GM18519 (cell line): Measurements from ENCODE around the gene NR4A3.
A peak's percentile ranks its signal among the peaks of the same experiment; 100 is the strongest.
"Not testable (repeated sequence)": the region's sequence is repeated elsewhere in the genome, so short reads cannot be mapped to it uniquely, and the experiment has no call there.

Source experiments
- ATAC-seq: cut with Tn5 transposase; IDR thresholded peaks from one replicate; pipeline ENCODE4 v1.9.1; 2021; ENCODE audit warnings: mild to moderate bottlenecking, moderate library complexity; ENCODE audit not compliant: unreplicated experiment, low FRiP score

Gene NR4A3

GRCh38 chr9:99821396-99822108 lies at the start of gene NR4A3:
Gene NR4A3 (plus strand): TSS chr9:99821885. CDS start chr9:99828043, 6,158 bp downstream.
- peak; percentile 25 for ATAC-seq

GRCh38 chr9:99773468-99774138 lies 48.1 kb upstream of the NR4A3 start:
- ATAC-seq, result no peak

GRCh38 chr9:99778308-99778707 lies 43.4 kb upstream of the NR4A3 start:
- no peak for ATAC-seq

- no peak for ATAC-seq
These were observed 42.8 kb upstream of the NR4A3 start for GRCh38 chr9:99778836-99779235.

- ATAC-seq, result no peak
These were observed 42.4 kb upstream of the NR4A3 start for GRCh38 chr9:99779277-99779676.

- ATAC-seq, result not testable (repeated sequence)
These were observed 39.3 kb upstream of the NR4A3 start for GRCh38 chr9:99782349-99782748.

GRCh38 chr9:99782962-99783718 lies 38.5 kb upstream of the NR4A3 start:
- ATAC-seq, result no peak

- no peak for ATAC-seq
These were observed 37.9 kb upstream of the NR4A3 start for GRCh38 chr9:99783799-99784198.

- no peak for ATAC-seq
These were observed 36.6 kb upstream of the NR4A3 start for GRCh38 chr9:99785010-99785590.

- ATAC-seq, result no peak
These were observed 34.1 kb upstream of the NR4A3 start for GRCh38 chr9:99787556-99787955.

GRCh38 chr9:99793528-99793927 lies 28.2 kb upstream of the NR4A3 start:
- no peak for ATAC-seq

GRCh38 chr9:99796231-99796630 lies 25.5 kb upstream of the NR4A3 start:
- ATAC-seq, result no peak

GRCh38 chr9:99801775-99802174 lies 19.9 kb upstream of the NR4A3 start:
- no peak for ATAC-seq

- no peak for ATAC-seq
These were observed 18.0 kb upstream of the NR4A3 start for GRCh38 chr9:99803694-99804093.

- ATAC-seq, result no peak
These were observed 14.3 kb upstream of the NR4A3 start for GRCh38 chr9:99807276-99807852.

GRCh38 chr9:99807956-99808355 lies 13.7 kb upstream of the NR4A3 start:
- no peak for ATAC-seq

- ATAC-seq, result no peak
These were observed 13.2 kb upstream of the NR4A3 start for GRCh38 chr9:99808454-99808853.

- ATAC-seq, result no peak
These were observed 11.9 kb upstream of the NR4A3 start for GRCh38 chr9:99809586-99810319.

GRCh38 chr9:99811172-99811571 lies 10.5 kb upstream of the NR4A3 start:
- ATAC-seq, result no peak
